M059J (cell line): ENCODE measurements around the gene PDC. TPM values are rescaled to one million over a fixed set of nuclear protein-coding genes. Genes with fewer than 3 reads are reported as not detected.
"Not testable (repeated sequence)": the region's sequence is repeated elsewhere in the genome, so short reads cannot be mapped to it uniquely, and the experiment has no call there.

ENCODE experiments used
- DNase-seq: peaks from one replicate; pipeline ENCODE4 v3.0.0-alpha.2; 2012; ENCODE audit warnings: low read depth
- total RNA-seq: library from RNA; depleted of rRNA; stranded (reverse); fragments of >200 nt; shearing (Covaris generic); gene quantifications from 2 replicates; pipeline ENCODE4 v1.2.3, GENCODE V29; 2014; rRNA removed

The PDC gene
- total RNA-seq, 1 experiment from 2014 or later = not detected

- DNase-seq = not testable (repeated sequence)
These were observed 59.5 kb downstream of the PDC start for GRCh38 chr1:186401446-186401845.

Other genes with a start within 250 kb of the PDC start
- not detected in 2 replicates for gene PRG4, start 164.8 kb downstream of the PDC start, total RNA-seq
- 44.2 and 82.4 TPM in 2 replicates for gene TPR, start 85.9 kb downstream of the PDC start, total RNA-seq
- gene ODR4, start 85.3 kb downstream of the PDC start, total RNA-seq = 18.6 and 21.2 TPM in 2 replicates
- gene PTGS2, start 219.3 kb upstream of the PDC start, total RNA-seq = 29.4 and 29.9 TPM in 2 replicates